Stimulated activated CD4-positive, alpha-beta T cell treated with anti-CD3 and anti-CD28 coated beads, Interleukin-1b, Interleukin-23, amount 100 ng/mL, for 48 hours (primary cell): ENCODE data around the gene FTH1.
"Not testable (repeated sequence)": the region's sequence is repeated elsewhere in the genome, so short reads cannot be mapped to it uniquely, and the experiment has no call there.

Experiments used
- DNase-seq: peaks from one replicate; pipeline ENCODE4 v3.0.0-alpha.2; 2020

Gene FTH1

GRCh38 chr11:61967116-61967923 is at the start of gene FTH1:
TSS of gene FTH1 (minus strand) at chr11:61967634. CDS start at chr11:61967425, 209 bp downstream.
- DNase-seq: peak; percentile 86

GRCh38 chr11:62015615-62016014 is 48.2 kb upstream of the FTH1 start:
- no peak for DNase-seq

- DNase-seq: no peak
These were observed 46.4 kb upstream of the FTH1 start for GRCh38 chr11:62013537-62014476.

GRCh38 chr11:62012832-62013461 is 45.5 kb upstream of the FTH1 start:
- no peak for DNase-seq

GRCh38 chr11:62012451-62012831 is 45.0 kb upstream of the FTH1 start:
- DNase-seq: no peak

- DNase-seq: no peak
These were observed 44.4 kb upstream of the FTH1 start for GRCh38 chr11:62011881-62012280.

GRCh38 chr11:62010935-62011528 is 43.6 kb upstream of the FTH1 start:
- DNase-seq: no peak

- DNase-seq: no peak
These were observed 40.8 kb upstream of the FTH1 start for GRCh38 chr11:62008193-62008592.

GRCh38 chr11:62004473-62004872 is 37.0 kb upstream of the FTH1 start:
- no peak for DNase-seq

- DNase-seq: not testable (repeated sequence)
These were observed 34.8 kb upstream of the FTH1 start for GRCh38 chr11:62002283-62002682.

- no peak for DNase-seq
These were observed 34.2 kb upstream of the FTH1 start for GRCh38 chr11:62001450-62002191.

- no peak for DNase-seq
These were observed 33.4 kb upstream of the FTH1 start for GRCh38 chr11:62000539-62001446.

- DNase-seq: no peak
These were observed 31.9 kb upstream of the FTH1 start for GRCh38 chr11:61999141-61999975.

GRCh38 chr11:61996933-61997332 is 29.5 kb upstream of the FTH1 start:
- DNase-seq: no peak

- no peak for DNase-seq
These were observed 27.5 kb upstream of the FTH1 start for GRCh38 chr11:61994981-61995380.

- DNase-seq: no peak
These were observed 18.4 kb upstream of the FTH1 start for GRCh38 chr11:61985869-61986268.

GRCh38 chr11:61983419-61983818 is 16.0 kb upstream of the FTH1 start:
- DNase-seq: no peak

GRCh38 chr11:61980783-61981541 is 13.5 kb upstream of the FTH1 start:
- DNase-seq: no peak
